Ishikawa (cell line): Measurements from ENCODE around the gene CLDN2.

ENCODE experiments used
- CEBPB ChIP-seq: IDR thresholded peaks from 2 replicates; pipeline ENCODE4 v1.6.1; 2012
- CREB1 ChIP-seq: IDR thresholded peaks from 2 replicates; pipeline ENCODE4 v1.6.1; 2012; ENCODE audit warnings: low read depth
- EGR1 ChIP-seq: IDR thresholded peaks from 2 replicates; pipeline ENCODE4 v1.6.1; 2012
- EP300 ChIP-seq: IDR thresholded peaks from 2 replicates; pipeline ENCODE4 v1.6.1; 2012; ENCODE audit warnings: borderline replicate concordance
- FOXM1 ChIP-seq: IDR thresholded peaks from 2 replicates; pipeline ENCODE4 v1.6.1; 2012; ENCODE audit warnings: low read depth, borderline replicate concordance
- MAX ChIP-seq: IDR thresholded peaks from 2 replicates; pipeline ENCODE4 v1.6.1; 2012
- NFIC ChIP-seq: IDR thresholded peaks from 2 replicates; pipeline ENCODE4 v1.6.1; 2012
- RAD21 ChIP-seq: IDR thresholded peaks from 2 replicates; pipeline ENCODE4 v1.6.1; 2012; ENCODE audit warnings: low read depth
- REST ChIP-seq: IDR thresholded peaks from 2 replicates; pipeline ENCODE4 v1.6.1; 2012; ENCODE audit warnings: low read depth, mild to moderate bottlenecking
- TAF1 ChIP-seq: IDR thresholded peaks from 2 replicates; pipeline ENCODE4 v1.6.1; 2012; ENCODE audit warnings: low read depth, mild to moderate bottlenecking
- TCF12 ChIP-seq: IDR thresholded peaks from 2 replicates; pipeline ENCODE4 v1.6.1; 2012; ENCODE audit warnings: low read depth
- TEAD4 ChIP-seq: IDR thresholded peaks from 2 replicates; pipeline ENCODE4 v1.6.1; 2012
- USF1 ChIP-seq: IDR thresholded peaks from 2 replicates; pipeline ENCODE4 v1.6.1; 2012
- YY1 ChIP-seq: IDR thresholded peaks from 2 replicates; pipeline ENCODE4 v1.6.1; 2012; ENCODE audit warnings: low read depth
- ZBTB7A ChIP-seq: IDR thresholded peaks from 2 replicates; pipeline ENCODE4 v1.6.1; 2012; ENCODE audit warnings: low read depth

Gene CLDN2

GRCh38 chrX:106955004-106955772 is 35.0 kb downstream of the CLDN2 start:
- TF ChIP-seq REST (no peak), TEAD4 (no peak), TCF12 (no peak), CEBPB (no peak), USF1 (no peak), FOXM1 (no peak), NFIC (no peak), EGR1 (no peak), CREB1 (no peak), ZBTB7A (no peak), EP300 (no peak), RAD21 (no peak)

- TF ChIP-seq EP300, result no peak
- no peak for TF ChIP-seq CEBPB
- TF ChIP-seq TAF1, result no peak
- TF ChIP-seq REST, result no peak
- TF ChIP-seq EGR1, result no peak
- TF ChIP-seq TEAD4, result no peak
- no peak for TF ChIP-seq NFIC
- TF ChIP-seq YY1, result no peak
- no peak for TF ChIP-seq RAD21
- no peak for TF ChIP-seq ZBTB7A
- no peak for TF ChIP-seq TCF12
Measured at GRCh38 chrX:106957856-106958255, 37.7 kb downstream of the CLDN2 start.

GRCh38 chrX:106959901-106960300 is 39.7 kb downstream of the CLDN2 start:
- TF ChIP-seq RAD21 (no peak), EGR1 (no peak), EP300 (no peak), MAX (no peak), FOXM1 (no peak), NFIC (no peak), TAF1 (no peak), TEAD4 (no peak), REST (no peak), YY1 (no peak), USF1 (no peak), CEBPB (no peak), CREB1 (no peak), ZBTB7A (no peak), TCF12 (no peak)

GRCh38 chrX:106963111-106963510 is 42.9 kb downstream of the CLDN2 start:
- TF ChIP-seq TAF1 (no peak), MAX (no peak), RAD21 (no peak), NFIC (no peak), ZBTB7A (no peak), EGR1 (no peak), YY1 (no peak), EP300 (no peak), TEAD4 (no peak), TCF12 (no peak), USF1 (no peak), FOXM1 (no peak), REST (no peak), CREB1 (no peak), CEBPB (no peak)
